GM13976 (cell line): ENCODE data around the gene ACSL6.

Source experiments
- DNase-seq: peaks from one replicate; pipeline ENCODE4 v3.0.0; 2012; ENCODE audit warnings: low spot score
- in situ Hi-C: fragments of 300-500 bp; cut with MboI; formaldehyde crosslinking; loops from one replicate; pipeline ENCODE4 v1.12.0; 2022; ENCODE audit warnings: low sequenced_read_pairs, mixed read lengths, inconsistent platforms; ENCODE audit not compliant: unreplicated experiment
- TF ChIP-seq, protein P1 (sequence below): IDR thresholded peaks from 2 replicates; pipeline ENCODE4 v1.5.1; 2012; ENCODE audit warnings: borderline replicate concordance, mild to moderate bottlenecking; ENCODE audit not compliant: insufficient read depth; ENCODE audit errors: extremely low read depth, missing control alignments, control extremely low read depth

The ACSL6 gene

GRCh38 chr5:132010989-132011621 is 353 bp downstream of the ACSL6 start:
- DNase-seq: no peak
- in situ Hi-C loops: loop anchor here (25.0 kb wide), 1 partner anchor 574 kb away; no protein-coding TSS in a partner anchor
- TF ChIP-seq, protein P1, sequence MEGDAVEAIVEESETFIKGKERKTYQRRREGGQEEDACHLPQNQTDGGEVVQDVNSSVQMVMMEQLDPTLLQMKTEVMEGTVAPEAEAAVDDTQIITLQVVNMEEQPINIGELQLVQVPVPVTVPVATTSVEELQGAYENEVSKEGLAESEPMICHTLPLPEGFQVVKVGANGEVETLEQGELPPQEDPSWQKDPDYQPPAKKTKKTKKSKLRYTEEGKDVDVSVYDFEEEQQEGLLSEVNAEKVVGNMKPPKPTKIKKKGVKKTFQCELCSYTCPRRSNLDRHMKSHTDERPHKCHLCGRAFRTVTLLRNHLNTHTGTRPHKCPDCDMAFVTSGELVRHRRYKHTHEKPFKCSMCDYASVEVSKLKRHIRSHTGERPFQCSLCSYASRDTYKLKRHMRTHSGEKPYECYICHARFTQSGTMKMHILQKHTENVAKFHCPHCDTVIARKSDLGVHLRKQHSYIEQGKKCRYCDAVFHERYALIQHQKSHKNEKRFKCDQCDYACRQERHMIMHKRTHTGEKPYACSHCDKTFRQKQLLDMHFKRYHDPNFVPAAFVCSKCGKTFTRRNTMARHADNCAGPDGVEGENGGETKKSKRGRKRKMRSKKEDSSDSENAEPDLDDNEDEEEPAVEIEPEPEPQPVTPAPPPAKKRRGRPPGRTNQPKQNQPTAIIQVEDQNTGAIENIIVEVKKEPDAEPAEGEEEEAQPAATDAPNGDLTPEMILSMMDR: no peak

DNA sequence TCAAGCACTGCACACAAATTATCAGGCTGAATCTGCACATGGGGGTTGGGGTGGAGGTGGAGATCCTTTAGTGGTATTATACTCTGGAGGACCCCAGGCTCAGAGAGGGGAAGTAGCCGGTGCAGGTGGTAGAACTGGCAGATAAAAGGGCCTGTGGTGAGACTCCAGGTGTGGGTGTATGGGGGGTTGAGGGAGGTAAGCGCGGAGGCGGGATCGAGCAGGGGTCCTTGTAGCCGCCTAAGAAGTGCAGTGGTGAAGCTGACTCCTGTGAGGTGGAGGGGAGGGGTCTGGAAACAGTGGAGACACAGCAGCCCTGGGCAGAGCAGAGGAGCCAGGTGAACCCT is 841 bp downstream of the ACSL6 start:
- in situ Hi-C loops: loop anchor here (25.0 kb wide), 1 partner anchor 573 kb away; no protein-coding TSS in a partner anchor
- DNase-seq: no peak
- TF ChIP-seq, protein P1: no peak

DNA sequence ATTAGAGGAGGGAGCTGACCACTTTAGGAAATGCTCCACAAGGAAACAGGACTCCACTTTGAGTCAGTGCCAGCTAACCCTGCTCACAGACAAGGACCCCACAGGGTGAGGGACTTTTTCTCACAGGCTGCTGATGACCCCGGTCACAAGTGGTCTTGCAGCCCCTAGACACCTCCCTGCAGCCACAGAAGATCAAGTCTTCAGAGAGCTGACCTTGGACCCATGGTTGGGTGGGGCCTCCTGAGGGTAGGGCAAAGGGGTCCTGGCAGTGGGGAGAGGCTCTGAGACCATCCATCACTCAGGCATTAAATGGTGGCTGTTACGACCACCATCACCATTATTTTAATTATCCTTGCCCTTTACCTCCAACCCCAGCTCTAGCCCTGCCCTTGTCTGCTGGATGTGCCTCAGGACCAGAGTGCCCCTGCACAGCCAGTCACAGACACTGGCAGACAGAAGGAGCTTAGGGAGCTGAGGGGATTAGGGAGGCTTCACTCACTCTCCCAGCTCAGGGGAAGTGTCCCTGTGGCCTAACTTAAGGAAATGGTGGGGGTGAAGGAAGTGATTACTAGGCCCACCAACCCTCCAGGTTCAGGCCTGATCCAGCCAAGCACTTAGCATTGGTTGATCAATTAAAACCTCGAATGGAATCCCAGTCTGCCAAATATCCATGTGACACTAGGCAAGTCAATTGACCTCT is 1.6 kb downstream of the ACSL6 start:
- in situ Hi-C loops: loop anchor here (10.0 to 25.0 kb wide), 3 partner anchors 195 to 573 kb away; no protein-coding TSS in a partner anchor
- DNase-seq: no peak
- TF ChIP-seq, protein P1: no peak

DNA sequence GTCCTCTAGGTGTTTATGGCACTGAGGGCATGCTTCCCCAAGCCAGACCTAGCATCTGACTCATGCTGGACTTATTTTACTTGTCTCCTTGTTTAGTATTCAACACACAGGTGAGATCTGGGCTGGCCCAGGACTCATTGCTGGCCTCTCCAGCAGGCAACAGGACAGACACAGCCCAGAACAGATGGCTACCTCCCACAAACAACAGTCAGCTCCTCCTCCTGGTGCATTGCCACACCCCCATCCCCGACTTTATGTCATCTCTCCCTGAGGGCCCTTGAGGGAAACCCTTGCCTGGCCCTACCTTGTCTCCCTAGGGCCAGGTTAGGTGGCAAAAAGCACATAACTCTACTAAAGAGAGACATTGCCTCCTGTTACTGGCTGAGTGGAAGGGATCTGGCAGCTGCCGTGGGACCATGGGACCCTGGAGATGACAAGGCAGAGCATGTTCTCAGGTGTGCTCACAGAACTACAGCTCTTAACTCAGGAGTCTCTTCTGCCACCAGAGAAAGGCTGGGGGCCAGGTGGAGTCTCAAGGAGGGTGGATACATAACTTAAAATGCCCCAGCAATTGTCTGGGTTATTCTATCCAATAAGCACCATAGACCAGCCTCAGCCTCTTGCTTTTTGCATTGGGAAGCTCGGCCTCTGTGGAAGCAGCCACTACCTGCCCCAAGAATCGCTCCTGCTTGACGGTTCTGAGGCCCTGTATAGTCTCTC is 2.3 kb downstream of the ACSL6 start:
- in situ Hi-C loops: loop anchor here (10.0 to 25.0 kb wide), 3 partner anchors 194 to 572 kb away; no protein-coding TSS in a partner anchor
- no peak for DNase-seq
- TF ChIP-seq, protein P1: no peak

GRCh38 chr5:132008163-132008473 is 3.3 kb downstream of the ACSL6 start:
- no peak for DNase-seq
- TF ChIP-seq, protein P1: no peak
- in situ Hi-C loops: loop anchor here (10.0 to 25.0 kb wide), 3 partner anchors 193 to 571 kb away; no protein-coding TSS in a partner anchor

DNA sequence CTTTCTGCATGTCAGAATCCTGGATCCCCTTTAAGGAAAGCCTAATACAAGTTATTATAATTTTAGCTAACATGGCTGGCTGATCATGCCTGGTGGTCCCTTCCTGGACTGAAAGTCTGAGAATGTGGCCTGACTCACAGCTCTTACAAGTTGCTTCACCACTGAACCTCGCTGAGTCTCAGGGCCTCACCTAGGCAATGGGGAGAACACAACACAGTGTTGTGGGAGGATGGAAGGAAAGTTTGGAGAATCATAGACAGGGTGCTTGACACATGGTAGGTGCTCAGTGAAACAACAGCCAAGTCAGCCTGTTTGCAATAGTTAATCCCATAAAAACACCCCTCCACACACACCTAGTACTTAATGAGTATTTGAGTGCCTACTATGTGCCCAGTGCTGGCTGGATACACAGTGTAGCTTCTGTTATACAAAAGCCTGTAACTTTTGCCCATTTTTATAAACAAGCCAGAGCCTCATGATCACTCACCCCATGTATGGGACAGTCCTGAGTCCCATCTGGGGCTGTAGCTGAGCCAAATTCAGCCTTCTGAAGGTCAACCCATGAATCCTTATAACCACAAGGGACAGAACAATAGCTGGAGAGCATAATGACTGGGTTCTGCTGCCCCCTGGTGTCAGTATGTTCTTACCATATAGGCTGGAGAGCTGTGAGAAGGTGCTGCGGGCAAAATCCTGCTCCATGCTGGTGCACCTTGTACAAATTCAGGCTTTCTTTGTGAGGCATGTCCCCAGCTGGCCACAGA is 3.9 kb downstream of the ACSL6 start:
- in situ Hi-C loops: loop anchor here (10.0 to 25.0 kb wide), 3 partner anchors 193 to 570 kb away; no protein-coding TSS in a partner anchor
- TF ChIP-seq, protein P1: peak; percentile 51
- peak; percentile 79 for DNase-seq
